ENCODE results near the gene GALR2.
"Not testable (repeated sequence)": the region's sequence is repeated elsewhere in the genome, so short reads cannot be mapped to it uniquely, and the experiment has no call there.

The GALR2 gene

GRCh38 chr17:76049836-76050537 lies 24.6 kb upstream of the GALR2 start:
- DNase-seq (ENCODE audit: low read depth in 2 of 3, low spot score in 1 of 3): no peak

GRCh38 chr17:76050538-76051467 lies 23.8 kb upstream of the GALR2 start:
- DNase-seq (ENCODE audit: low read depth in 2 of 3, low spot score in 1 of 3): no peak

GRCh38 chr17:76051561-76051960 lies 23.0 kb upstream of the GALR2 start:
- no peak for DNase-seq (ENCODE audit: low read depth in 2 of 3, low spot score in 1 of 3)

- no peak for DNase-seq (ENCODE audit: low read depth in 2 of 3, low spot score in 1 of 3)
Observed at GRCh38 chr17:76053246-76054111, 21.1 kb upstream of the GALR2 start.

GRCh38 chr17:76054112-76054476 lies 20.5 kb upstream of the GALR2 start:
- DNase-seq (ENCODE audit: low read depth in 2 of 3, low spot score in 1 of 3): no peak

GRCh38 chr17:76056882-76057281 lies 17.7 kb upstream of the GALR2 start:
- DNase-seq (ENCODE audit: low read depth in 2 of 3, low spot score in 1 of 3): no peak

- DNase-seq (ENCODE audit: low read depth in 2 of 3, low spot score in 1 of 3): not testable (repeated sequence)
Observed at GRCh38 chr17:76058264-76058663, 16.3 kb upstream of the GALR2 start.

GRCh38 chr17:76063875-76064546 lies 10.6 kb upstream of the GALR2 start:
- DNase-seq (ENCODE audit: low read depth in 2 of 3, low spot score in 1 of 3): peak; percentile 36 to 50 (median 44)

GRCh38 chr17:76065775-76066174 lies 8.8 kb upstream of the GALR2 start:
- DNase-seq (ENCODE audit: low read depth in 2 of 3, low spot score in 1 of 3): no peak

GRCh38 chr17:76071531-76072147 lies 2.9 kb upstream of the GALR2 start:
- DNase-seq (ENCODE audit: low read depth in 2 of 3, low spot score in 1 of 3): peak in 1 of 3 donors; percentile 38

GRCh38 chr17:76072148-76072858 lies 2.3 kb upstream of the GALR2 start, which contains the start of gene SRP68:
Gene SRP68 (minus strand): TSS chr17:76072517. CDS start chr17:76072491, 26 bp downstream.
- peak; percentile 69 to 80 (median 72) for DNase-seq (ENCODE audit: low read depth in 2 of 3, low spot score in 1 of 3)

- DNase-seq (ENCODE audit: low read depth in 2 of 3, low spot score in 1 of 3): no peak
Observed at GRCh38 chr17:76075364-76076145, 974 bp downstream of the GALR2 start.

- no peak for DNase-seq (ENCODE audit: low read depth in 2 of 3, low spot score in 1 of 3)
Observed at GRCh38 chr17:76076146-76076764, 1.7 kb downstream of the GALR2 start.

- no peak for DNase-seq (ENCODE audit: low read depth in 2 of 3, low spot score in 1 of 3)
Observed at GRCh38 chr17:76076765-76077583, 2.4 kb downstream of the GALR2 start.

- no peak for DNase-seq (ENCODE audit: low read depth in 2 of 3, low spot score in 1 of 3)
Observed at GRCh38 chr17:76077584-76078110, 3.1 kb downstream of the GALR2 start.

GRCh38 chr17:76078370-76078769 lies 3.8 kb downstream of the GALR2 start:
- DNase-seq (ENCODE audit: low read depth in 2 of 3, low spot score in 1 of 3): not testable (repeated sequence)

- no peak for DNase-seq (ENCODE audit: low read depth in 2 of 3, low spot score in 1 of 3)
Observed at GRCh38 chr17:76078860-76079534, 4.4 kb downstream of the GALR2 start, which contains the start of gene ZACN. Gene ZACN (plus strand): TSS chr17:76079182. CDS start chr17:76079265, 83 bp downstream.
